ENCODE results near the gene TRPM3. TPM values are rescaled to one million over a fixed set of nuclear protein-coding genes. Genes with fewer than 3 reads are reported as not detected.

Gene TRPM3
- total and polyA plus RNA-seq, 2 of the 8 experiments (the other 6 are each of a cell fraction or from before 2014, with no cell fraction given): 2.4 to 10.9 TPM

DNA sequence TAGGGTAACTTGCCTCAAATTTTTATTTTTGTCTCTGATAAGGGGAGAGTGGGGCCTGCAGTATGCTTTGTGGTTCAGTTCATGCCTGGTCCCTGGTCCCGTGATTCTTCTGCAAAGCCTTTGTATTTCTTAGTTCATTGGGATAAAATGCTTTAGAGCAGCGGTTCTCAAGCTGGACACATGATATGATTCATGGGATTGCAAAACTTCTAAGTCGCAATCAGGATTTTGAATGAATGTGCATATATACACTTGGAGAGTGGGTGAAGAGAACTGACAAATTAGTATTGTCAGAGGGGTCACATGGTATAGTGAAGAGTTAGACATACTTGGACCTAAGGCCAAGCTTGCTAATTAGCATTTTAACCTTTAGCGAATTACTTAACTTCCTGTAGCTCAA, 441.6 kb downstream of the TRPM3 start:
- Histone ChIP-seq H3K4me1 (replicated peaks in 1 of 4; ENCODE audit: control insufficient read depth in 3 of 4, insufficient read depth in 4 of 4, low read length in 3 of 4) (no peaks in the 10 kb centered on the region), H3K23ac (ENCODE audit: insufficient read length) (no peak overlapping the region), H3K56ac (replicated peaks; ENCODE audit: insufficient read length, low read depth, low read length) (no peak overlapping the region), H2AFZ (ENCODE audit: low read length) (no peak overlapping the region), H3K23me2 (ENCODE audit: low read depth, low read length) (no peaks in the 10 kb centered on the region), H2BK15ac (ENCODE audit: low read length) (no peak overlapping the region), H3K9ac (replicated peaks in 1 of 4; ENCODE audit: extremely low read depth in 1 of 4, low read depth in 3 of 4, low read length in 3 of 4) (no peak overlapping the region), H3K27me3 (replicated peaks in 1 of 4; ENCODE audit: control insufficient read depth in 3 of 4, extremely low read depth in 1 of 4, insufficient read depth in 3 of 4, low read length in 3 of 4) (no peaks in the 10 kb centered on the region), H3K27ac (ENCODE audit: low read depth, low read length) (no peak overlapping the region), H3K4ac (replicated peaks; ENCODE audit: insufficient read length, low read depth, low read length) (no peak overlapping the region), H3K18ac (ENCODE audit: extremely low read depth, low read length) (no peak overlapping the region), H3K14ac (ENCODE audit: insufficient read length) (no peak overlapping the region), H2AK5ac (ENCODE audit: low read depth, low read length) (no peak overlapping the region), H3K9me3 (ENCODE audit: insufficient read depth in 2 of 2, low read depth in 1 of 2, low read length in 1 of 2) (no peaks in the 10 kb centered on the region), H4K5ac (ENCODE audit: insufficient read length, low read depth, low read length) (no peak overlapping the region), H2BK5ac (ENCODE audit: low read depth, low read length) (no peak overlapping the region), H3K36me3 (ENCODE audit: control insufficient read depth in 2 of 4, insufficient read depth in 4 of 4, low read length in 3 of 4) (no peaks in the 10 kb centered on the region), H4K8ac (ENCODE audit: extremely low read depth, insufficient read depth, low read length) (no peak overlapping the region), H2BK120ac (replicated peaks; ENCODE audit: low read depth, low read length) (no peak overlapping the region), H3K4me3 (ENCODE audit: extremely low read depth in 1 of 4, insufficient read depth in 2 of 4, low read depth in 3 of 4, low read length in 4 of 4) (no peak overlapping the region), H3K4me2 (ENCODE audit: insufficient read depth in 1 of 2, low read depth in 2 of 2, low read length in 2 of 2) (no peak overlapping the region), H2BK20ac (ENCODE audit: low read length) (no peak overlapping the region), H4K91ac (replicated peaks; ENCODE audit: insufficient read length, low read length) (no peak overlapping the region), H2BK12ac (ENCODE audit: low read depth, low read length) (no peak overlapping the region), H3K79me1 (ENCODE audit: low read depth, low read length) (no peaks in the 10 kb centered on the region), H4K20me1 (replicated peaks in 1 of 2; ENCODE audit: control insufficient read depth in 1 of 2, insufficient read depth in 2 of 2, low read length in 2 of 2) (no peaks in the 10 kb centered on the region), H3K79me2 (ENCODE audit: control insufficient read depth in 1 of 2, insufficient read depth in 2 of 2, low read length in 2 of 2) (no peaks in the 10 kb centered on the region)
- WGBS, 2 experiments (ENCODE audit: extremely low coverage in 1 of 2, insufficient coverage in 1 of 2, insufficient read length in 1 of 2, insufficient replicate concordance in 2 of 2, low coverage in 1 of 2, low lambda C conversion rate in 2 of 2, missing lambda C conversion rate in 1 of 2): 97% methylated on average over 4 of the region's 4 CpGs; no CpG with 5 or more reads in 1 of the 2 experiments
- CTCF ChIA-PET (ENCODE audit: partially characterized antibody): no interaction called here
- POLR2A ChIA-PET (ENCODE audit: partially characterized antibody): no interaction called here
- no peak for DNase-seq (ENCODE audit: low read depth in 1 of 2, low spot score in 2 of 2)
- TF ChIP-seq SIRT6 (IDR thresholded peaks at IDR 0.05; ENCODE audit: low read length): no peak
- TF ChIP-seq, protein P1, sequence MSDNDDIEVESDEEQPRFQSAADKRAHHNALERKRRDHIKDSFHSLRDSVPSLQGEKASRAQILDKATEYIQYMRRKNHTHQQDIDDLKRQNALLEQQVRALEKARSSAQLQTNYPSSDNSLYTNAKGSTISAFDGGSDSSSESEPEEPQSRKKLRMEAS (IDR thresholded peaks at IDR 0.05): no peak
- no peak for TF ChIP-seq YY1 (IDR thresholded peaks at IDR 0.05; ENCODE audit: low read depth, low read length)
- no peak for TF ChIP-seq SIX5 (IDR thresholded peaks at IDR 0.05; ENCODE audit: low read depth, low read length)
- TF ChIP-seq JUN (IDR thresholded peaks at IDR 0.05; ENCODE audit: low read depth, low read length): no peak
- TF ChIP-seq SAP30 (IDR thresholded peaks at IDR 0.05; ENCODE audit: insufficient read depth, insufficient replicate concordance, low read length): no peak
- TF ChIP-seq HDAC6 (IDR thresholded peaks at IDR 0.05; ENCODE audit: low read depth, low read length): no peak
- no peak for TF ChIP-seq CBX8 (IDR thresholded peaks at IDR 0.05; ENCODE audit: borderline replicate concordance, low read depth, low read length)
- TF ChIP-seq BACH1 (IDR thresholded peaks at IDR 0.05; ENCODE audit: low read length): no peak
- no peak for FAIRE-seq

All from H1 (cell line).